CD4-positive, alpha-beta T cell treated with Interleukin-12 subunit alpha and Interleukin-12 subunit beta, for 1 hour (primary cell): ENCODE results near the gene CCDC69.
A peak's percentile ranks its signal among the peaks of the same experiment; 100 is the strongest.
"Not testable (repeated sequence)": the region's sequence is repeated elsewhere in the genome, so short reads cannot be mapped to it uniquely, and the experiment has no call there.

Experiments
- DNase-seq: peaks from one replicate; pipeline ENCODE4 v3.0.0-alpha.2; 2020

CCDC69 gene

DNA sequence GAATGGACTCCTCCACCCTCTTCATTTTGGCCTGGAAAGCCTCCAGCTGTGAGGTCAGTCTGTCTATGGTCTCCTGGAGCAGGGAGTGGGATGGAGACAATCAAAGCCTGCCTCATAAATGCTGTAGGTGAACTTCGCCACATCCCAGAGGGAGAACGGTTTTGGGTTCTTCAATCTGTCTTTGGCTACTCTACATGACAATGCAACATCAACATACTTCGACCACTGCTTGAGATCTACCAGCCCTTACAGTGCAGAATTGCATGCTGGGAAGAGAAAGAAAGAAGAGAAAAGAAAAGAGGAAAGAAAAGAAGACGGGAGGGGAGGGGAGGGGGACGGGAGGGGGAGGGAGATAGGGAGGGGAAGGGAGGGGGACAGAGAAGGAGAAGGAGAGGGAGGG is 37.8 kb downstream of the CCDC69 start:
- DNase-seq, result no peak

DNA sequence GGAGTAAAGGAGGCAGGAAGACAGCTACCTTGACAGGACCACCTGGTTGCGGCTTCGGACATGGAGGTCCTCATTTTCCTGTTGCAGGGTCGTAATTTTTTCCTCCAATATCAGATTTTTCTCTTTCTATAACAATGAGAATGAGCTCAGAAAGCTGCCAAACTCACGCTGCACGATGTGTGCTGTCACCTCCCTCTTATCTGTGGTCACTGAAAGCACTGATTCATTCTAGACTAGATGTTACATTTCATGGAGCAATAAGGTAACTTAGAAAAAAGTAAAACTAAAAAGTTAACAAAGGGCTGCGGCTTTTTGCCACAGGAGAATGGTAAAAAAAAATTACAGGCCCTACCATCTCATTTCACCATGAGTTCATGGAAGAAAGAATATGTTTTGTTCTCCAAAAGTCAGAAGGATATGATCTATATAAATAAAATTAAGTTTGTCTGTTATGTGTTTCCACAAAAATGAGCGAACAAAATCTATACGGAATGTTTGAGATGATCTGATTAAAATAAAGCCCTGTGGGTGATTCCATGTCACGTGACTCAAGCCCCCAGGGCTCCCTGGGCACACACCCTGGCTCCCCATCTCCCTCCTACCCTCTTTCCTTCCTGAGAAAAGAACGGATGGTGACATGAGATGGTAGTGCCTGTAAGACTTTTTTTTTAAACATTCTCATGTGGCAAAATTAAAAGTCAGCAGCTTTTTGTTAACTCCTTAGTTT is 39.4 kb downstream of the CCDC69 start:
- no peak for DNase-seq

- no peak for DNase-seq
Observed at GRCh38 chr5:151183456-151184245, 40.2 kb downstream of the CCDC69 start.

DNA sequence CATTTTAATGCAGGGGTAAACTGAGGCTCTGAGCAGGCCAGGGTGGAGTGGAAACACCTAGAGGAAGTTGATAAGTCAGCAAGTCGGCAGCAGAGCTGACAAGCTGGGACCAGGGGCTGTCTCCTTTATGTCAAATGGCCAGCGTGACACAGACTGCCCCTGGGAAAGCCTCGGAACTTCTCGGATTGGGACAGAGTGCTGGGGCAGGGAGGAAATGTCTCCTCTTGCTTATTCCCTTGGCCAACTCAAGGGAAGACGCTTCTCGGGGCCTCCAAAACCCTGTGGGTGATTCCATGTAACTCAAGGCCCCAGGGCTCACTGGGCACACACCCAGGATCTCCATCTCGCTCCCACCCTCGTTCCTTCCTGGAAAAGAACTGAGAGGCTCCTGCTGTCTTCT is 40.9 kb downstream of the CCDC69 start:
- no peak for DNase-seq

DNA sequence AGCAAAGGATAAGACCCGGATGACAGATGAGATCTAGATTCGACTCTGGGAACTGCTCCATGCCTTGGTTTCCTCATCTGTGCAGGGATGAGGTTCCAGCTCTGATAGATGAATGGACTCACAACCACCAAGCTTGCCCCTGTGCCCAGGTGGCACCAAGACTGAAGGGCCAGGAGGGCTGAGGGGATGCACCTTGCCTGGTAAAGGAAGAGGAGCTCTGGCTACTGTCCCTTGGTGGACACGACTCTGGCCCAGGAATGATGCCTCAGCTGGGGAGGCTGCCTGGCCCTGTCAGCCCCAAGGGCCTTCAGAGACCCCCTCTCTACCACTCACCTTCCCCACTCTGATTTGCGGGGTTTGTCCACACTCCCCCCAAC is 41.4 kb downstream of the CCDC69 start:
- no peak for DNase-seq

GRCh38 chr5:151181818-151182523 is 41.9 kb downstream of the CCDC69 start:
- no peak for DNase-seq

DNA sequence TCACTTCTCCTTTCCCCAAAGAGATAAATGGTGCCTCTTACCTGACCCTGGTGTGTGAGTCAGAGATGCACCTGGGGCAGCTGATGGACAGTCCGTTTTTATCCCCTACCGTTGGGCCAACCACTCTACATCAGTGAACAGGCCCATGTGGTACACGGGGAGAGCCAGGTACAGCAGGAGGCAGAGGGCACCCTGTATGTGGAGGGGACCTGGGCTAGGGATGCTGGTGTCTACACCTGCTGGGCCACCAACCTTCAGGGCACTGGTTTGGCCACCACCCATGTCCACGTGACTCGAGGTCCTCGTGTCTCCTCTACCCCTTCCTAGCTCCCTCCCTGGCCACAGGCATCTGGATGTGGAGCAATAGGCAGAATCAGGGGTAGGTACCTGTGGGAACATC is 43.6 kb downstream of the CCDC69 start:
- no peak for DNase-seq

DNA sequence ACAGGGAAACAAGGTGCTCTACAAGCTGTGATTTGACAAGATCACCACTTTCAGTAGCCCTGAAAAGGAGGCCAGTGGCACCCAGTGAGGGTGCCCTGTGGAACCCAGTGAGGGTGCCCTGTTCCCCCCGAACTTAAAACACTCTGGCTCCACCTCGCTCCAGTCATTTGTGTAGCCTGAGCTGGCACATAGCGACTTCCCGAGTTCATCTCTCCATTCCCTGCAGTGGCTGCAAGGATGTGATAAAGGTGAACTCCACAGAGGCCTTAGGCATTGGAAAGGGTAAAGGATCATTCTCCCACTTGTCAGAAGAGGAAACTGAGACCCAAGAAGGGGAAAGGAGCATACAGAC is 44.4 kb downstream of the CCDC69 start:
- DNase-seq, result no peak

GRCh38 chr5:151178777-151179488 is 45.0 kb downstream of the CCDC69 start:
- DNase-seq, result no peak

- no peak for DNase-seq
Observed at GRCh38 chr5:151178372-151178771, 45.5 kb downstream of the CCDC69 start.

DNA sequence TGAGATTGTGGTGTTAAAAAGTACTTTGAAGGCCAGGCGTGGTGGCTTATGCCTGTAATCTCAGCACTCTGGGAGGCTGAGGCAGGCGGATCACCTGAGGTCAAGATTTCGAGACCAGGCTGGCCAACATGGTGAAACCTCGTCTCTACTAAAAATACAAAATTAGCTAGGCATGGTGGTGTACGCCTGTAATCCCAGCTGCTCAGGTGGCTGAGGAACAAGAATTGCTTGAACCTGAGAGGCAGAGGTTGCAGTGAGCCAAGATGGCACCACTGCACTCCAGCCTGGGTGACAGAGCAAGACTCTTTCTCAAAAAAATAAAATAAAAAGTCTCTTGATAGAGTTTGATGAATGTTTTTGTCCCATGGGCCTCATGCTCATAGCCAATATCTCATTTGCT is 47.6 kb downstream of the CCDC69 start:
- DNase-seq, result not testable (repeated sequence)

DNA sequence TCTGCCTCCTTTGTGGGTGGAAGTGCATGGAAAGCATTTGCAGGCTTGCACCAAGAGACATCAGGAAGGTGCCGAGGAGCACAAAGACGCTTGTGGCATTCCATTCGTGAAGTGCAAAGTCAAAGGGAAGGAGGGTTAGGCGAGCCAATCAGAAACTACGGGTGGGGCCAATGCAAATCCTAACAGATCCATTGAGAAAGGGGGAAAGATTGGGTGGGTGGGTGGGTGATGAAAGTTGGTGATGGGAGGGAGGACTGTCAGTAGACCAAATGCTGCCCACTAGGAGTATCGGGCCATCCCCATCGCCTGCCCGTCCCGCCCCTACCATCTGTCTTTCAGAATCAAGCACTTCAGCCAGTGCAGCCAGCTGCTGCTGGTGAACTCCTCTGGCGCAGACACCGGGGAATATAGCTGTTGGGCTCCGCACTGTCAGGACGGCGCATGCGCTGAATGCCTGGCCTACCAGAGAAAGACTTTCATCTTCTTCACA is 49.2 kb downstream of the CCDC69 start:
- DNase-seq, result no peak

DNA sequence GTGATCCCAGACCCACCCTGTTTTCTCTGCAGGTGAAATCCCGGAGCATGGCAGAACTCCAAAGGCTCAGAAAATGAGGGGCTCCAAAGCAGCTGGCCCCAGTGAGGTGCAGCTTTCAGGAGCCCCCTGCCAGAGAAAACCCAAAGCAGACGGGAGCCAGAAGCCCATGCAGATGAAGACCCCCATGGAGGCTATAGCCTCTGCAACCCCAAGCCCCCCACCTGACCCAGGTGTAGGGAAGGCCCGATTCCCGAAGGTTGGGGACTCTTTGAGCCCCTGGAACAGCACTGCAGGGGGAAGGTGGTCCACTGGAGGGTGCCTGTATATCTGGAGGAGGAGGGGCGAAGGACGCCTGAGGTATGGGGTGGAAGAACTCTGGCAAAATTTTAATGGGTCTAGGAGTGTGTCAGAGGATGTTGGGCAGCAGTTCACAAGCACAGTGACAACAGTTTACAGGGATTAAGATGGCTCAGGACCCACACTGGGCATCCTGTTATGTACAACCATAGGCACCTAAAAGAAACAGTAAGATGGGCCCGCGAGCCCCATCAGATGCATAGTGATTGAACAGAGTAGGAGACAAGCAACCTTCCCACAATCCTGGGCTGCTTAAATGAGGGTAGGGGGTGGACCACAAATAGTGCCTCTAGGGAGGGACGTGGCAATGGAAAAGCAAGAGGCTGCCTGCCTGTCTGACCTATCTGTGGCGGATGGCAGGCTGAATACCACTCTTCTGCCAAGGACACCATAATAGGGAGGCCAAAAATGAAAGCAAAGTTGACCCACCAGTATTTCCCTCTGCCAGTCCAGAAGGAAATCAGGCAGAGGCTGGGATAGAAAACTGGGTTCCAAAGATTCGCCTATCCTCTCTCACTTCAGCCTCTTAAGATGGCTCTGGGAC is 49.9 kb downstream of the CCDC69 start:
- DNase-seq, result no peak

DNA sequence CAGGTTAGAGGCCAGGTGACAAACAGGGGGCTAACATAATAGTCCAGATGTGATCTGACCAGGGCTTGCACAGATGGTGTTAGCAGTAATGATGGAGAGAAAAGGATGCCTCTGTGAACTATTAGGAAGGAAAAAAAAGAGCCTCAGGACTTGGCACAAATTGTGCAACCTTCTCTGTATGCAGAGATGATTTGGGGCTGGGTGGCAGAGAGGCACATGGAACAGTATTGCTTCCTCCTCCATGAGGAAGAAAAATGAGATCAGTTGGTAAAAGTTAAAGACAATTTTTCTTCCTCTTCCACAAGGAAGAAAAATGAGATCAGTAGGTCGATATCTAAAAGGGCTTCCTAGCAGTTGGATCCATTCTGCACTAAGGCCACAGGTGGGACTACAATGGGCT is 52.4 kb downstream of the CCDC69 start:
- DNase-seq, result no peak

- no peak for DNase-seq
Observed at GRCh38 chr5:151168602-151169344, 55.1 kb downstream of the CCDC69 start.

DNA sequence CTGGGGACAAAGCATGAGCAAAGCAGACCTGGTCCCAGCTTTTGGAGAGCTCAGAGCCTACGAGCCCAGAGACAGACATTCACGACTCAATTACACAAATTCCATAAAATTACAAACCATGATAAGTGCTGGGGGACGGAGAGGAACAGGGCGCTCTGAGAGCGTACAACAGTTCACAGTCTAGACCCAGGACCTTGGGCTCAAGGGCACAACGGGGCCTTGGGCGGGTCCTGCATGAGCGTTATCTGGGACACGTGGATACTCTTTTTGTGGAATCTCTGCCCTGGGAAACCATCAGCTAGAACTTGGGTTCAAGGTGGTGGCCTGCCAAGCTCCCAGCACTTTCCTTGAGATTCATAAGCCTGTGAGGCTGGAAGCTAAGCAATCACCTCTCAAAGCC is 56.9 kb downstream of the CCDC69 start:
- DNase-seq, result no peak

DNA sequence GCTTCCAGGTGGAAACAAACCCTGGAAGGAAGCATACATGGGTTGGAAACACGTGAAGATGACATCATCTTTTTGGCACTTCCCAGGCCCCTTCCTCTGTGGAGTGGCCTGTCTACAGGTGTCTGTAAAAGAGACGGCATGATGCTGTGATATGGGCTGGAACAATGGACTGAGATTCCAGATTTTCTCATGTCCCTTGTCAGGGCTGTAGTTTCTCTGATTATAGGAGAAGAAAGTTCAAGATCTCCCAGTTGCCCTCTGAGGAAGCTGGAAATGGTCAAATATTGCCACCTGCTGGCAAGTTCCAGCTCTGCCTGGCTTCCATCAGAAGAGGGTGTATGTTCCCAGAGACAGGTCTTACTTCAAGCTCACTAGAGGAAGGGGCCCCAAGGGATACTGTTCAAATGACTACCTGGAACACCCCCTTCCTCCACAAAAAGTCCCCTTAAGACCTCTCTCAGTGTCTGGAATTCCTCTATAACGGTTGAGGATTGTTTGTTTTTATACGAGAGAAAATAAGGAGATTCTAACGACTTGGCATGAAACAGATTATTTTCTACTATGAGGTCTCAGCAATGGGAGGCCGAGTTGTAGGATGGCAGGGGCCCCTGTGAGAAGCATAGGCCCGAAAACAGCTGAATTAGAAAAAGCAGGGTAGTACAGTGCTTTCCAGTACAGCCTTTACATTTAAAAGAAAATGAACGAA is 59.1 kb downstream of the CCDC69 start:
- peak; percentile 86 for DNase-seq

DNA sequence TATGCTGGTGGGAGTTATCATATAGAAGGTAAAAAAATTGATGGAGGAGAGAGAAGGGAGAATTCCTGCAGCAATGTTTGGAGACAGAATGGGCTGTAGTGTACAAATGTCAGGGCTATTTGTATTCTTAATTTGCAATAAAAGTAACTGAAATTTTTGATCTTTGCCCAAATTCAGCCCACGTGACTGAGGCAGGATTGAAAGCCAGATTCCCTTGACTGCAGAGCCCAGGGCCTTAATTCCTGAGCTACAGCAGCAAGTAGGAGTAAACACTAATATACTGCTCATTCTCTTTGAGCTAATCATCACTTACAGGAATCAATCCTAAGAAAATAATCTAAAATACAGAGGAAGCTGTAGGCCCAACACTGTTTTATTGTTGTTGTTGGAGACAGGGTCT is 61.1 kb downstream of the CCDC69 start:
- no peak for DNase-seq

DNA sequence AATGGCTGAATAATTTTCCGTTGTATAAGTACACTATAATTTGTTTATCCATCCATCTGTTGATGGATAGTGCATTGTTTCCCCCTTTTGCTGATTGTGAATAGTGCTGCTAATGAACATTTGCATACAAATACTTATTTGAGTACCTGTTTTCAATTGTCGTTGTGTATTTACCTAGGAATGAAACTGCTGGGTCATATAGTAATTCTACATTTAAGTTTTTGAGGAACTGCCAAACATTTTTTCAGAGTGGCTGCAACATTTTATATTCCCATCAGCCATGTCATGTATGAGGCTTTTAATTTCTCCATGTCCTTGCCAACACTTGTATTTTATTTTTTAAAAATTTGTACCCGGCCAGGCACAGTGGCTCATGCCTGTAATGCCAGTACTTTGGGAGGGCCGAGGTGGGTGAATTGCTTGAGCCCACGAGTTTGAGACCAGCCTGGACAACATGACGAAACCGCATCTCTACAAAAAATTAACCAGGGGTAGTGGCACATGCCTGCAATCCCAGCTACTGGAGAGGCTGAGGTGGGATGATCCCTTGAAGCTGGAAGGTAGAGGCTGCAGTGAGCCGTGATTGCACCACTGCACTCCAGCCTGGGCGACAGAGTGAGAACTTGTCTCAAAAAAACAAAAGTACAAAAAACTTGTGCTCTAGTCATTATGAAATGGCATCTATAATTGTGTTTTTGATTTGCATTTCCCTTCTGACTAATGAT is 64.1 kb downstream of the CCDC69 start:
- DNase-seq, result no peak

- no peak for DNase-seq
Observed at GRCh38 chr5:151158287-151158661, 65.6 kb downstream of the CCDC69 start.
